Measurements from ENCODE around the gene SIVA1.

DNA sequence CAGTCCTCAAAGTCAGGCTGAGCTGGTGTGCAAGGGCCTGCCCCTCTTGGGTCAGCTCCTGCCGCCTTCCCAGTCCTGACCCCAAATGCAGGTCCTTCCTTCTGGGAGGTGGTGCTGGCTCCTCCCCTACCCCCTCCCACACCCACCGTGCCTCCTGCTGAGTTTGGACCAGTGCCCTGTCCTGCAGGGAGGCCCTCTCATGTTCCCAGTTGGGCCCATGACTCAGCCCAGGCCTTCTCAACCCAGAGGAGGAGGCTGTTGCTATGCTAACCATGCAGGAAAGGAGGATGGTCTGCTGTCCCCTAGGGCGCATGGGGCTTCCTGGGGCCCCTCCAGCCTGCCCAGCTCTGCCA, 52.4 kb downstream of the SIVA1 start:
- TF ChIP-seq SUZ12 (IDR thresholded peaks at IDR 0.05) (no peak), ZNF384 (IDR thresholded peaks at IDR 0.05) (no peak), CTBP1 (IDR thresholded peaks at IDR 0.05; ENCODE audit: borderline replicate concordance) (no peak), SP1 (IDR thresholded peaks at IDR 0.05) (no peak), FOXA1 (IDR thresholded peaks at IDR 0.05) (no peak), ELF4 (IDR thresholded peaks at IDR 0.05) (no peak), BHLHE40 (IDR thresholded peaks at IDR 0.05; ENCODE audit: borderline replicate concordance) (no peak), FOXK2 (IDR thresholded peaks at IDR 0.05) (no peak), TARDBP (IDR thresholded peaks at IDR 0.05) (no peak), FOXM1 (IDR thresholded peaks at IDR 0.05; ENCODE audit: borderline replicate concordance) (no peak), HDGF (IDR thresholded peaks at IDR 0.05; ENCODE audit: borderline replicate concordance) (no peak), LEF1 (IDR thresholded peaks at IDR 0.05; ENCODE audit: borderline replicate concordance) (no peak)
- TF ChIP-seq, protein P1, sequence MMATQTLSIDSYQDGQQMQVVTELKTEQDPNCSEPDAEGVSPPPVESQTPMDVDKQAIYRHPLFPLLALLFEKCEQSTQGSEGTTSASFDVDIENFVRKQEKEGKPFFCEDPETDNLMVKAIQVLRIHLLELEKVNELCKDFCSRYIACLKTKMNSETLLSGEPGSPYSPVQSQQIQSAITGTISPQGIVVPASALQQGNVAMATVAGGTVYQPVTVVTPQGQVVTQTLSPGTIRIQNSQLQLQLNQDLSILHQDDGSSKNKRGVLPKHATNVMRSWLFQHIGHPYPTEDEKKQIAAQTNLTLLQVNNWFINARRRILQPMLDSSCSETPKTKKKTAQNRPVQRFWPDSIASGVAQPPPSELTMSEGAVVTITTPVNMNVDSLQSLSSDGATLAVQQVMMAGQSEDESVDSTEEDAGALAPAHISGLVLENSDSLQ (IDR thresholded peaks at IDR 0.05) = no peak
